Inflammatory macrophage (primary cell): ENCODE measurements around the gene STXBP1.
"Not testable (repeated sequence)": the region's sequence is repeated elsewhere in the genome, so short reads cannot be mapped to it uniquely, and the experiment has no call there.

Experiments
- DNase-seq, 2 donors: peaks; one replicate each; pipeline ENCODE4 v3.0.0-alpha.2; 2020 to 2022

Gene STXBP1

DNA sequence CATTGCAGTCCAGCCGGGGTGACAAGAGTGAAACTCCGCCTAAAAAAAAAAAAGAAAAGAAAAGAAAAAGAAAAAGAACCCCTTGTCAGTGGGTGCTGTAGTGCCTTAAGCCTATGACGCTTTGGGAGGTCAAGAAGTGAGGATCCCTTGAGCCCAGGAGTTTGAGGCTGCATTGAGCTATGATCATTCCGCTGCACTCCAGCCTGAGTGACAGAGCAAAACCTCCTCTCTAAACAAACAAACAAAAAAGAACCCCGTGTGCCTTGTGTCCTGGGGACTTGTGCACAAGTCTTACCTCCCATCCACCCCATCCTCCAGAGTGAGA lies 33.5 kb upstream of the STXBP1 start:
- no peak for DNase-seq

DNA sequence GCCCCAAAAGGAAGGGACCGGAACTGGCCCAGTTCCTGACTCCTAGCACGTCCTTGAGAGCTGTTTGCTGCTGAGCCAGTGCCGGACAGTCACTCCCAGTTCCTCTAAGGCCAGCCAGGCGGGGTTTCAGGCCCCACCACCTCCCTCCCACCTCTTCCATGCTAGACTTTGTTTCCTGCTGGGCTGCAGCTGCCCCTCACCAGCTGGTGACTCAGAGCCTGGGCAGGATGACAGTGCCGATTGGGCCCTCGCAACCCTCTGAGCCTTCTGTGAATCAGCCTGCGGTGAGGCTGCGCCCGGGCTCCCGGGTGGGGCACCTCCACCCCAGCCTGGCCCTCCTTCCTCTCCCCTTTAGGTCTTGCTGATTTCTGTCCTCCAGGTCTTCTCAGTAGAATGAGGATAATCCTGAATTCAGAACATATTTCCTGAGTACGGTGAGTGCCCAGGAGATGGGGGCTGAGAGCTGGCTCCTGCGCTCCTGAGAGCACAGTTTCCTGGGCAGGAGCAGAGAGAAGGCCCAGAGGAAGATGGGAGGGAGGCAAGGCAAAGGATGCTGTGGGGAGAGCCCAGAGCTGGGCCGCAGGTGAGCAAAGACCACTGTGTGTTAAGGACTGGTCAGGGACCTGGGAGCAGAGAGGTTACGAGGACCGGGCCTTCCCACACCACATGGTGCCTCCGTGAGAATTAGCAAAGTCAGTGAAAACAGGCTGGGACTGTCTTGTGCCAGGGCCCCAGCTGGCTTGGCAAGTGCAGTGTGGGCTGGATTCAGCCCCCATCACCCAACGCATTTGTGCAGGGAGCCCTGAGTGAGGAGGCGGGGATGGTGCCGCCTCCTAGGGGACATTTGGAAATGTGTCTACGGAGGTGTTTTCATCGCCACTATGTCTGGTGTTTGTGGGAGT lies 32.9 kb upstream of the STXBP1 start:
- DNase-seq: peak; percentile 98 to 99

- DNase-seq: peak; percentile 88 to 92
Observed at GRCh38 chr9:127580366-127580765, 31.7 kb upstream of the STXBP1 start.

- DNase-seq: no peak
Observed at GRCh38 chr9:127580879-127581475, 31.1 kb upstream of the STXBP1 start.

DNA sequence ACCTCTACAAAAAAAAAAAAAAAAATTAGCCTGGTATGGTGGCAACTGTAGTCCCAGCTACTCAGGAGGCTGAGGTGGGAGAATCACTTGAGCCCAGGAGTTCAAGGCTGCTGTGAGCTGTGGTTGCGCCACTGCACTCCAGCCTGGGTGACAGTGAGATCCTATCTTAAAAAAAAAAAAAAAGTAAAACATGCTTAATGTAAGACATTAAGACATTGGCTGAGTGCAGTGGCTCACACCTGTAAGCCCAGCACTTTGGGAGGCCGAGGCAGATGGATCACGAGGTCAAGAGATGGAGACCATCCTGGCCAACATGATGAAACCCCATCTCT lies 27.6 kb upstream of the STXBP1 start:
- DNase-seq: not testable (repeated sequence)

DNA sequence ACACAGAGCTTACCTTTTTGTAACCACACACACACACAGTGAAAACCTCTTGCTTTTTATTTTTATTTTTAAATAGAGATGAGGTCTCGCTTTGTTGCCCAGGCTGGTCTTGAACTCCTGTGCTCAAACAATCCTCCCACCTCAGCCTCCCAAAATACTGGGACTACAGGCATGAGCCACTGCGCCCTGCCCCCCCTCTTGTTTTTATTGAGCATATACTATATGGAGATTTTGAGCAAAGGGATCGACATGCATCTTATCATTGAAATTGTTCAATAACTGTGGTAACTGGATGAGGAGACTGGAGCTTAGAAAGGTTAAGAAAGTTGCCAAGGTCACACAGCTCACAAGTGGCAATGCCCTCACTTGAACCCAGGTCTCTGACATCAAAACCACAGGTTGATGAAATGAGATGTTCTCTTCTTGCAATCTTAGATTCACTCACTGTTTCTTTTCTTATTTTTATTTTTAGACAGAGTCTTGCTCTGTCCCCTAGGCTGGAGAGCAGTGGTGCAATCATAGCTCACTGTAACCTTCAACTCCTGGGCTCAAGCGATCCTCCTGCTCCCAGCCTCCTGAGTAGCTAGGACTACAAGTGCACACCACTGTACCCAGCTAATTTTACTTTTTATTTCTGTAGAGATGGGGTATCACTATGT lies 26.8 kb upstream of the STXBP1 start:
- peak; percentile 46 to 63 for DNase-seq

- DNase-seq: no peak
Observed at GRCh38 chr9:127586096-127586495, 26.0 kb upstream of the STXBP1 start.

- DNase-seq: peak; percentile 70 to 85
Observed at GRCh38 chr9:127586537-127586936, 25.5 kb upstream of the STXBP1 start.

GRCh38 chr9:127587966-127588365 lies 24.1 kb upstream of the STXBP1 start:
- no peak for DNase-seq

DNA sequence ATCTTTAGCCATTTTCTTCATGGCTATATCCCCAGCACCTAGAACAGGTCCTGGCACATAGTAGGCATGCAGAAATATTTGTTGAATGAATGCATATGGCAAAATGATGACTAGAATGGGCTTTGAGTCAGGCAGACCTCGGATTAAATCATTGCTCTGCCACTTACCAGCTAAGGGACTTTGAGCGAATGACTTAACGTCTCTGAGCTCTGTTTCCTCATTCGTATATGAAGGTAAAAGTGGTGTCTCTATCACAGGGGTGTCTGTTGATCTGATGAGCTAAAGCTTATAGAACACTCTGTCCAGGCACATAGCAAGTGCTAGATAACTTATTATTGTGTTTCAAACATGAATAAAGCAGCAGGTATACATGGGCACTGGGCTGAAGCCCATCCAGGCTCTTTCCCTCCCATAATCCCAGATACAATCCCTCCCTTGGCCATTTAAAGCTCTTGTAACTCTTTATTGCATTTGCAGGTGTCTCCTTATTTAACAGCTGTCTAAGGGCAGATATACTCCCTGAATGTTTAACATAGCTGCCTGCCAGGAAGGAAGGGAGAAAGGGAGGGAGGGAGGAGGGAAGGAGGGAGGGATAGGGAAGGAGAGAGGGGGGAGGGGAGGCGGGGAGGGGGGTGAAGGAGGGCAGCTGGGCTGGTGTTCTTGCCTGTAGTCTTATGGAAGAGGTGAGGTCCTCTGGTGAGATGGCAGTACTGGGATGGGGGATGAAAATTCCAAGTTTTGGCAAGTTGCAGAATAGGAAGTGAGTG lies 23.2 kb upstream of the STXBP1 start:
- no peak for DNase-seq

GRCh38 chr9:127589955-127590370 lies 22.1 kb upstream of the STXBP1 start:
- peak; percentile 43 to 56 for DNase-seq

DNA sequence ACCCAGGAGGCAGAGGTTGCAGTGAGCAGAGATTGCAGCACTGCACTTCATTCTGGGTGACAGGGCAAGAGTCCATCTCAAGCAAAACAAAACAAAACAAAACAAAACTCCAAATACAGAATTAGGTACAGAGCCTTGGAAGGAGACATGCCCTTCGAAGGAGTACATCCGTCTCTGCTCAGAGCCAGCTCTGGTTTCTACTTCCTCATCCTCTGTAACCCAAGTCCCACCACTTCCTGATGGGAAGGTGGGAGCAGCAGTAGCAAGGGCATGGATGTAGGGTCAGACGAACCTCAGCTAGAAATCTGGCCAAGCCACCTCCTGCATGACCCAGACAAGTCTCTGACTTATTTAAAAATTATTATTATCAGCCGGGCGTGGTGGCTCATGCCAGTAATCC lies 16.5 kb upstream of the STXBP1 start:
- DNase-seq: peak; percentile 61 to 81

GRCh38 chr9:127598839-127599549 lies 13.1 kb upstream of the STXBP1 start:
- no peak for DNase-seq

GRCh38 chr9:127599550-127599891 lies 12.6 kb upstream of the STXBP1 start:
- DNase-seq: no peak

- no peak for DNase-seq
Observed at GRCh38 chr9:127603226-127603625, 8.9 kb upstream of the STXBP1 start.

- DNase-seq: no peak
Observed at GRCh38 chr9:127606043-127606442, 6.0 kb upstream of the STXBP1 start.

DNA sequence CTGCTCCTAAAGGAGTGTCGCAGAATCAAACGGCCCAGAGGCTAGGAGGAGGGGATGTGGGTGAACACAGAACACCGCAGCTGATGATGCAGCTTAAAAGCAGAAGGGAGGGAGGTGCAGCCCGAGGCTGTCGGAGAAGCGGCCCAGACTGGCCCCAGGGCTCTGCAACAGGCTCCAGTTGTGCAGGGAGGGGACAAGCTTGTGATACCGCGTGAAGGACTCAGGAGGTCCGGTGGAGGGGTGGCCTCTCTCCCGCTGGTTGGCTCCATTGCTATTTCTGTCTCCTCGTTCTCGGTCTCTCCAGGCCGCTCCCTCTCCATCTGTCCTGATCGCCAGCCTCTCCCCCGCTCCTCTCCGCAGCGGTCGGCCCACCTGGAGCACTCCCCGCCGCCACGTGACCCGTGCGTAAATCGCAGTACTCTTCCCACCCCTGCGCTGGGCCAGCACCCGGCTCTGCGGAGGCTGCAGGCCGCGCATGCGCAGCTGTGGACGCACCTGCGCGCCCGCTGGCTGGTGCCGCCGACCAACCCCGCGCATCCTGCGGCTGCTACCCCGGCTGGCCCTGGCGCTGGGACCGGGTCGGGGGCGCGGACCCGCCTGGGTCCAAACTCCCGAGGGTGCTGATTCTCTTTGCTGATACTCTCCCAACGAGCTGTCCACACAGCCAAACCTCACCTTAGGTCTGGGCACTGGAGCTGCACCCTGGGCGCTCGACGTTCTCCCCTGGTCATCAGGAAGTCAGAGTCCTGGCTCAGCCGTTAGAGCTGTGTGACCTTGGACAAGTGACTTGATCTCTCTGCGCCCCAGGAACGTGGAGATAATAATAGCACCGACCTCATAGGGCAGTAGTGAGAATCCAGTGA lies 3.7 kb upstream of the STXBP1 start:
- DNase-seq: peak; percentile 58 to 71

GRCh38 chr9:127611603-127611898 lies 526 bp upstream of the STXBP1 start:
- no peak for DNase-seq

DNA sequence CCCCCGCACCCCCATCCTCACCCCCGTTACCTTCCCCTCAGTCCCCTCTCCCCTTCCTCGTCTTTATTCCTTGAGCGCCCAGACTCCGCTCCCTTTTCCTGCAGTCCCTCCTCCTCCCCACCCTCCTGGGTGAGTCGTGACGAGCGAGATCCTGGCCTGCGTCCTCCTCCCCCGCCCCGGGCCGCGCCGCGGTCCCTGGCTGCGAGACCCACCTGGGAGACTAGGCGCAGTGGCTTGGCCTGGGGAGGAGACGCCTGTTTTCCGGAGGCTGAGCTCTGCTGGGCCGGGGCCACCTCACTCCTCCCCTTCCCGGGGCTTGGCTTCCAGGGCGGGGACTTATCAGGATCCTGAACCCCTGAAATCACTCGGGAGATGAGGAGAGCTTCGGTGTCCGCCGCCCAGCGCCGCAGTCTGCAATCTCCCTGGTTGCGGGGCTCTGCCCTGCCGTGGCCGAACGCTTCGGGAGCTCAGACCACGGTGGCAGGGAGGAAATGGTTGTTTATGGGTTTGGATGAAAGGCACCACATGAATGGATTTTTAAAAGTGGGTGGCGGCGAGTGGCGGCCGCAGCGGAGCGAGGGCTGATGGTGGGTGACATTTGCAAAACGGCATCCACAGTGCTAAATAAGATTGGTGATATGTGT lies 984 bp downstream of the STXBP1 start:
- peak in 1 of 2 donors; percentile 47 for DNase-seq

- no peak for DNase-seq
Observed at GRCh38 chr9:127613583-127613954, 1.5 kb downstream of the STXBP1 start.

DNA sequence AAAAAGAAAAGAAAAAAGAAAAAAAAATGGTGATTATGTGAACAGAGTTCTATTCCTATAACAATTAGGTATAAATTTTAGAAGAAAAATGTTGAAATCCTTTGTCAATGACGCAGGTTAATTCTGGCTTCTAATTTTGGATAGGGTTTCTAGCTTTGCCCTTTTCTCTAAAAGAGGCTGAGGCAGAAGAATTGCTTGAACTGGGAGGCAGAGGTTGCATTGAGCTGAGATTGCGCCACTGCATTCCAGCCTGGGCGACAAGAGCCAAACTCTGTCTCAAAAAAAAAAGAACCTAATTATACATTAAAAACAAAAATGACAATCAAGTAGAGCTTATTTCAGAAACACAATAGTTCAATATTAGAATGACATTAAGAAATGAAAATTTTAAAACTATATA lies 2.9 kb downstream of the STXBP1 start:
- DNase-seq: no peak
